Stimulated activated CD4-positive, alpha-beta T cell treated with anti-CD3 and anti-CD28 coated beads, Interleukin-15, amount 100 ng/mL, for 48 hours (primary cell): ENCODE measurements around the gene USP40.

Source experiments
- DNase-seq, 2 donors: peaks; one replicate each; pipeline ENCODE4 v3.0.0-alpha.2; 2020; ENCODE audit warnings: low read depth in 2 of 2

The USP40 gene

GRCh38 chr2:233458826-233459225 is 107.8 kb downstream of the USP40 start:
- DNase-seq: no peak

- no peak for DNase-seq
These were observed 108.5 kb downstream of the USP40 start for GRCh38 chr2:233458031-233458610.

- DNase-seq: no peak
These were observed 109.2 kb downstream of the USP40 start for GRCh38 chr2:233457356-233457755.

DNA sequence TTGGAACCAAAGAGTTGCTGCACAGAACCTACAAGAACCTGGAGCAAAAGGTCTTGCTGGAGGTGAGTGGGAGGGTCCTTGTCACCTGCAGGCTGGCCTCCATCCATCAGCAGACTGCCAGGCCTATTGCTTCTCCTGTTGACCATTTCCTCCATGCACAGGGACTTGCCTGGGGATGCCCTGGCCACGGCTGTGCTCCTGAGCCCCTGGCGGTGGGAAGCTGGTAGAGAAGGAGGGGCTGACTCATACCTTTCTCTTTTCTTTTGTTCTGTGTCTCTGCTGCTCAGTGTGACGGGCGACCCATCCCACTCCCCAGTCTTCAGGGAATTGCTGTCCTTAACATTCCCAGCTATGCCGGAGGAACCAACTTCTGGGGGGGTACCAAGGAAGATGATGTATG is 109.6 kb downstream of the USP40 start:
- DNase-seq: no peak

GRCh38 chr2:233456111-233456510 is 110.5 kb downstream of the USP40 start:
- no peak for DNase-seq

GRCh38 chr2:233455491-233455890 is 111.1 kb downstream of the USP40 start:
- no peak for DNase-seq

GRCh38 chr2:233455006-233455405 is 111.6 kb downstream of the USP40 start:
- no peak for DNase-seq

DNA sequence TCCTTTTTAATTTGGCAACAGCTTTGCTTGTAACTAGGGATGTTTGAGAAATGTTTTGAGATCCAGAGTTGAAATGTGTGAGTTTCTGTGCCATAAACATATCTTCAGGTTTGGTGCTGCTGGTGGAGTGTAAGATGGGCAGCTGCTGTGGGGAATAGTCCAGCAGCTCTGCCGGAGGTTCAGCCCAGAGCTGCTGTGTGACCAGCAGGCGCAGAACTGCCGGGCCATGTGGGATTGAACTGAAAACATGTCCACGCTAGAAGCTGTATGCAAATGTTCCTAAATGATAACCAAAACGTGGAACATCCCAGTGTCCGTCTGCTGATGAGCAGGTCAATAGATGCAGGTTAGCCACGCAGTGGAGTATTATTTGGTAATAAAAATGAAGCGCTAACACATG is 112.7 kb downstream of the USP40 start:
- no peak for DNase-seq

DNA sequence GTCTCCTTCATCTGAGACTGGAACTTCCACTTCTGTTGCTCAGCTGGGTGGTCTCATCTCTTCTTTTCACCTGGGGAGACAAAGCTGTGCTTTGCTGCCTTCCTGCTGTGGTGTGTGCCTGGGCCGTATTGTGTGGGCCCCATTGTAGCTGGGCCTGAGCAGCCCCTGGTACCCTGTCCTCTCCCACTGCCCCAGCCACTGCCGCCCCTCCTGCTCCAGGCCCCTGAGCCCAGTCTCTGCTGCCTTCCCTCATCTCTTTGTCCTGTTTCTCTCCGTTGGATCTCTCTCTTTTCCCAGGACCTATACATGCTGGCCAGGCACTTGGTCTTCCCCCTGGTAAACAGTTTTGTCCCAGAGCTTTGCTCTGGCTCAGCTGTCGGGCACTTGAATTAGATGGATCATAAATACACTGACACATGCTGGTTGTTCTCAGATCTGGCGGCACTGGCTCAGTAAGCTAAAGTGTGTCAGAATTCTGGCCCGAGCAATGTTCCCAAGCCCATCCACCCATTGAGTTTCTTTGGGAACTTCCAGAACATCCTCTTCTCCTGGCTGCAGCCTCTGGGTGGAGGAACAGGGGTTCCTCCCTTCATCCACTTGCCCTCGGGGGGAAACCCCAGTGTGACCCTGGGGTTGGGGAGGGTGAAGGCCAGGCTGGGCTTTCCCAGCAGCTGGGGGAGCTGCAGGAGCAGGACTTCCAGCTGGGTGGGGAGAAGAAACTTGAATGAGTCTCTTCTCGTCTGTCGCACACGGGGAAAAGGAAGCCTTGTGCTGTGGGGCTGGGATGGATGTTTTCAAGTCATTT is 113.3 kb downstream of the USP40 start:
- DNase-seq: no peak

- DNase-seq: no peak
These were observed 114.6 kb downstream of the USP40 start for GRCh38 chr2:233451950-233452349.

DNA sequence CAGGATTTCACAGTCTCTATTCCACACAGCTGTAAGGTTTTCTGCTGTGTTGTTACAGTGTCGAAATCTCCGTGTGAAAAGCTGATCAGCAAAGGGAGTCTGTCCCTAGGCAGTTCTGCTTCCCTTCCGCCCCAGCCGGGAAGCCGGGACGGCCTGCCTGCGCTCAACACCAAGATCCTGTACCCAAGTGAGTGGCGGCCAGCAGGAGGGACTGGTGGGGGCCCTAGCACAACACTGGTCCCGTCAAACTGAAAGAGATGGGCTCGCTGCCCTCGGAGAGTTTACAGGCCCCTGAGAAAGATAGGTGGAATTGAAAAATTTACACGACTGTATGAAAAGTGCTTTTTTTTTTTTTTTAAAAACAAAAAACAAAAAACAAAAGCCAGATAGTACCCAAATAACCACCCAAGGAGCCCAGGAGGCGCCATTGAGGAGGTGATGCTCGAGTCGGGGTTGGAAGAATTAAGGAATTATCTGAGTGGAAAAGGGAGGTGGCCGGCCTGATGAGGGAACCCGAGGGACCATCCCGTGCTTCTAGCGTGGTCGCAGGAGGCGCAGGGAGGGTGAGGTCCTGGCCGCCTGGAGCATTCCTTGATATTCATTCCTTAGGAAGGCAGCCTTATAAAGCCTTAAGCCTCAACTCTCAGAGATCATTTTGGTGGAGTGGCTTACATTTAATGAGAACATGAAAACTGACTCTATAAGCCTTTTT is 115.6 kb downstream of the USP40 start:
- DNase-seq: no peak

DNA sequence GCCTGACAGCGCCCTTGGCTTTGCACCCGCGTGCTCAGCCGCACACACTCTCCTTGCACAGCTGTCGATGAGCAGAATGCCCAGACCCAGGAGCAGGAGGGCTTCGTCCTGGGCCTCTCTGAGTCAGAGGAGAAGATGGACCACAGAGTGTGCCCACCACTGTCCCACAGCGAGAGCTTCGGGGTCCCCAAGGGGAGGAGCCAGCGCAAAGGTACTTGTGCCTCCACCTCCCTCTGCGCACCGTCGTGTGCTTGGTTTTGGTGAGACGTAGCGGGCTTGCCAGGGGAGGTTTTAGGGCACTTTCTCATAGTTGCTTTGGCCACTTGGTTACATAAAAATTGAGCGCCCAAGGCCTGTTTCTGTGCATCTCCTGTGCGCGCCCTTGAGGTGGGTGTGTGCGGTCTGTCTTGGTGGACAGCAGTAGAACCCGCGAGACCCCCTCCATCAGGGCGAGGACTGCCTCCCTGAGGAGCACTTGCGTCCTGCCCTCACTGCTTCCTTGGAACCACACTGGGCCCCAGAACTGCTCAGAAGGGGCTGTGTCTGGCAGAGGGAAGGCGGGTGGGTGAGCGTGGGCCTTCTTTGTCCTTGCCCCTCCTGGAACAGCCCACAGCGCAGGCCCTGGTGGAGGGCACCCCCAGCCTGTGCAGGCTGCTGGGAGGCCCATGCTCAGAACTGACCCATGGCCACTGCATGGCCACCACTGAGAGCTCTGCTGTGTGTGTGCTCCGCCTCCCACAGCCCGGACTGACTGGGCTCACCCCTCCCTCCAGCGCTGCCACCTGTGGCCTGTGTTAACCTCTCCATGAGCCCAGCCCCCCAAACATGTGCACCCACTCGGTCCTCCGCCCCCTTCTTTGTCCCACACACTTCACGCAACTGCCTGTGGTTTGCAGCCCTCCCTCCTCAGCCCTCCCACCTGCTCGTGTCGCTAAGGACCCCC is 116.4 kb downstream of the USP40 start:
- no peak for DNase-seq

DNA sequence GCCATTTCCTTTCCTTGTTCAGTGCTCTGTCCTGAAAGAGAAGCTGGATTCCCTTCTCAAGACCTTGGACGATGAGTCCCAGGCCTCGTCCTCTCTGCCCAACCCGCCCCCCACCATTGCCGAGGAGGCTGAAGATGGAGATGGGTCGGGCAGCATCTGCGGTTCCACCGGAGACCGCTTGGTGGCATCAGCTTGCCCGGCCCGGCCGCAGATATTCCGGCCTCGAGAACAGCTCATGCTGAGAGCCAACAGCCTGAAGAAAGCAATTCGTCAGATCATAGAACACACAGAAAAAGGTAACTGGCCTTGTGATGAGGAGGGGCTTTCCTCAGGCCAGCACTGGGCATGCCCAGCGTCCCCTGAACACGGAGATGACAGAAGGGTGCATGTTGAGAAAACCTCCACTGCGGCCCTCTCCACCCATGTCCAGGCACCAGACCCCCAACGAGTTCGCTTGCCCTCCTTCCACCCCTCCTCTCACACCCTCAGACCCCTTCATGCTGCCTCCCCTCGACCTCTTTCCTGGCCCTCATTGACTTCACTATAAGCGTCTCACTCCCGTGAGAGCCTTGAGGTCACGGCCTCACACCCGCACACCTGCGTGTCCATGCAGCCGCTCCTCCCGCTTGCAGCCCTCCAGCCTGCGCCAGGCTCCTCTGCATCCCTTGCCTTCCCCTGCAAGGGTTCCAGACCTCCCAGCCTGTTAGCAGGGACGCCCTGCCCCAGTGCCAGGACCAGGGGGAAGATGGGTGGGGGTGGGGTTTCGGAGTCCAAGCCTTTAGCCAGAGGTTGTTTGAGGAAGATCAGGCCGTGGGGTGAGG is 117.3 kb downstream of the USP40 start:
- no peak for DNase-seq

GRCh38 chr2:233448575-233448974 is 118.0 kb downstream of the USP40 start:
- DNase-seq: no peak

GRCh38 chr2:233448220-233448559 is 118.4 kb downstream of the USP40 start:
- no peak for DNase-seq

- no peak for DNase-seq
These were observed 118.9 kb downstream of the USP40 start for GRCh38 chr2:233447506-233448219.

- no peak for DNase-seq
These were observed 119.8 kb downstream of the USP40 start for GRCh38 chr2:233446606-233447305.

- DNase-seq: no peak
These were observed 120.5 kb downstream of the USP40 start for GRCh38 chr2:233446121-233446520.

- no peak for DNase-seq
These were observed 121.3 kb downstream of the USP40 start for GRCh38 chr2:233445152-233445830.
